ENCODE results near the gene LDLR.

Gene LDLR

GRCh38 chr19:11148001-11148400 is 58.7 kb downstream of the LDLR start:
- no peak for TF ChIP-seq CTCF (IDR thresholded peaks at IDR 0.05)

GRCh38 chr19:11151181-11151580 is 61.9 kb downstream of the LDLR start:
- no peak for TF ChIP-seq CTCF (IDR thresholded peaks at IDR 0.05)

GRCh38 chr19:11152318-11153062 is 63.2 kb downstream of the LDLR start:
- TF ChIP-seq CTCF (IDR thresholded peaks at IDR 0.05) = no peak

- TF ChIP-seq CTCF (IDR thresholded peaks at IDR 0.05) = no peak
Observed at GRCh38 chr19:11154683-11155047, 65.4 kb downstream of the LDLR start.

GRCh38 chr19:11155373-11156120 is 66.3 kb downstream of the LDLR start, which contains the start of gene SPC24:
Gene SPC24, minus strand, starts transcription at chr19:11155782. Its CDS starts 6 bp downstream, at chr19:11155776.
- TF ChIP-seq CTCF (IDR thresholded peaks at IDR 0.05) = no peak

- TF ChIP-seq CTCF (IDR thresholded peaks at IDR 0.05) = no peak
Observed at GRCh38 chr19:11159598-11160439, 70.6 kb downstream of the LDLR start.

GRCh38 chr19:11164296-11164695 is 75.0 kb downstream of the LDLR start:
- TF ChIP-seq CTCF (IDR thresholded peaks at IDR 0.05) = no peak

Measured in LNCAP (cell line).